ENCODE results near the gene NEU3.
A peak's percentile ranks its signal among the peaks of the same experiment; 100 is the strongest.

Gene NEU3

DNA sequence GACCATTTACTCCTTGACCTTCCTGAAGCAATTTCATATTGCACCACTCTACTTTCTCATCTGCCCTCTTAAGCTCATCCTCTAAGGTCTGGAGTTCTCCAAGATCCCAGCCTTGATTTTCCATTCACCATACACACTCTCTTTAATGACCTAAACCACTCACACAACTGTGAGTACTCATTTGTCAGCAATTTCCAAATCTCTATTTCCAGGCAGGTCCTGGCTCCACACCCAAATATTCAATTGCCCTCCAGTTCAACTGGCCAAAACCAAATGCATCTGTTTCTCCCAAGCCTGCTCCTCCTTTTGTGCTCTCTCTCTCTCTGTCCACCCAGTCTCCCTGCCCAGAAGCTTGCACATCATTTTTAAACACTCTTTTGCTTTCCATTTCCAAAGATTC lies 39.6 kb downstream of the NEU3 start:
- H3K4me1 ChIP-seq (ENCODE audit: control insufficient read depth, insufficient read depth, low read length, unreplicated experiment) = peaks cover 17% of the 10 kb centered on the region
- H3K4me3 ChIP-seq (ENCODE audit: low read depth, low read length) = no peak overlapping the region
- H2AFZ ChIP-seq (ENCODE audit: low read length, unreplicated experiment) = no peak overlapping the region
- no peaks in the 10 kb centered on the region for H3K79me2 ChIP-seq (ENCODE audit: control insufficient read depth, insufficient read depth, low read length, unreplicated experiment)
- H3K36me3 ChIP-seq (ENCODE audit: insufficient read depth, low read length) = no peaks in the 10 kb centered on the region
- H3K27ac ChIP-seq (ENCODE audit: low read depth, low read length) = no peak overlapping the region
- H3K27me3 ChIP-seq (ENCODE audit: insufficient read depth, low read length) = no peaks in the 10 kb centered on the region

DNA sequence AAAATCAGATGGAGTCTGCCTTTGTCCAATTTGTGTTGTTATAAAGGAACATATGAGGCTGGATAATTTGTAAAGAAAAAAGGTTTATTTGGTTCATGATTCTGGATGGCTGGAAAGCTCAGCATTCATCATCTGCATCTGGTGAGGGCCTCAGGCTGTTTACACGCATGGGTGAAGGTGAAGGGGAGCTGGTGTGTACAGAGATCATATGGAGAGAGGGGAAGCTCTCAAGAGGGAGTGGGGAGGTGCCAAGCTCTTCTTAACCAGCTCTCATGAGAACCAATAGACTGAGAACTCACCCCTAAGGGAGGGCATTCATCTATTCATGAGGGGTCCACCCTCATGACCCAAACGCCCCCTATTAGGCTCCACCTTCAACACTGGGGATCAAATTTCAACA lies 40.0 kb downstream of the NEU3 start:
- H3K36me3 ChIP-seq (ENCODE audit: insufficient read depth, low read length) = no peaks in the 10 kb centered on the region
- no peaks in the 10 kb centered on the region for H3K27me3 ChIP-seq (ENCODE audit: insufficient read depth, low read length)
- H3K4me3 ChIP-seq (ENCODE audit: low read depth, low read length) = no peak overlapping the region
- no peak overlapping the region for H2AFZ ChIP-seq (ENCODE audit: low read length, unreplicated experiment)
- H3K4me1 ChIP-seq (ENCODE audit: control insufficient read depth, insufficient read depth, low read length, unreplicated experiment) = peaks cover 17% of the 10 kb centered on the region
- H3K27ac ChIP-seq (ENCODE audit: low read depth, low read length) = no peak overlapping the region
- no peaks in the 10 kb centered on the region for H3K79me2 ChIP-seq (ENCODE audit: control insufficient read depth, insufficient read depth, low read length, unreplicated experiment)

DNA sequence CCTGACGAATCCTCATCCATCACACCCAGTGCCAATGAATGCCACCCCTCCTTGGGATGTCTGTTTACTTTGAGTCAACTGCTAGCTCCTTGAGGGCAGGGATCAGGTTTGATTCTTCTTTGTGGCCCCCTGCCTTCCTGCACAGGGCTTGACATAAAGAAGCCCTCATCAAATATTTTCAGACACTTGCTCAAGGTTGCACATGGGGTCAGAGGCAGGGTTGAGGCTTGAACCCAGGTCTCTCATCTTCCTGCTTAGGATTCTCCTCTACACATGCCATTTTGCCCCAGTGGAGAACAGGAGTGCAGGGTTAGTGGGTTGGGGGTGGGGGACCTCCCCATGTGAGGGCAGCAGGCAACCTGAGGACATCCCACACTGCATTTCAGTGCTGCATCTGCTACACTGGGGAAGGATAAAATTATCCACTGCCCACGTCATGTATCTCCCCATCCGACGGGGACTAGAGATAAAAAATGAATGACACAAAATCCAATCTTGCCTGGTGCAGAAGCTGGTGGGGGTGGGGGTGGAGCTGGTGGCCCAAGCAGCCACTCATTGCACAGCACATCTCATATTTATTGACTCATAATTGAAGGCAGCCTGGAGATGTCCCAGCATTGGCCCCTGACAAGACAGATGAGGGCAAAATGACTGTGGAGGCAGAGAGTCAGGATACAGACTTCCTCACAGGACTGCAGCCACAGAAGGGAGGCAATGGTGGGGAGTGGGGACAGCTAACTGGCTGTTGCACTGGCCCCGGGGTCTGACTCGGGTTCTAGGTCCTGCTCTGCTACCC lies 41.3 kb downstream of the NEU3 start:
- Histone ChIP-seq H2AFZ (ENCODE audit: low read length, unreplicated experiment) (no peak overlapping the region), H3K4me1 (ENCODE audit: control insufficient read depth, insufficient read depth, low read length, unreplicated experiment) (peaks cover 17% of the 10 kb centered on the region), H3K79me2 (ENCODE audit: control insufficient read depth, insufficient read depth, low read length, unreplicated experiment) (no peaks in the 10 kb centered on the region), H3K36me3 (ENCODE audit: insufficient read depth, low read length) (no peaks in the 10 kb centered on the region), H3K27me3 (ENCODE audit: insufficient read depth, low read length) (no peaks in the 10 kb centered on the region), H3K4me3 (ENCODE audit: low read depth, low read length) (no peak overlapping the region), H3K27ac (ENCODE audit: low read depth, low read length) (peak overlapping the region; percentile 33; the same call in 1 of the 2 replicates)

DNA sequence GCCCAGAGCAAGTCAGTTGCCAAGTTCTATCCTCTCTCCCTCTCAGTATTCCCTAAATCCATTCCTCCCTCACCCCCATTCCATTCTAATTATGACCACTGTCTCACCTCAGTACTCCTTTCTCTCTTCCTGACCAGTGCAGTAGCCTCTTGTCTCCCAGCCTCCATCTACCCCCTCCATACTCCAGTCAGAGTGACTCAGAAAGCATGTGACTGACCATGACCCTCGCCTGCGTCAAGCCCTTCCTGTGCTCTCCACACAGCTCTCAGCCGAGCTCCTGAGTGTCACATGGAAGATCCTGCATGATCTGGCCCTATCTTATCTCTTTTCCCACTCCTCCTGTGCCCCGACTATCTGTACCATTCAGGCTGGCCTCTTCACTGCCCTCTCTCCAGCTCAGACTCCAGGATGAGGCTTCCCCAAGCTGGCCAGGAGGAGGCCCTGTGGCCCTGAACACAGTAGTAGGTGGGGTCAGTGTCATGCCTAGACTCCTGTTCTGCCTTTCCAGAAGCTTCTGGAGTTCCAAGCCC lies 42.6 kb downstream of the NEU3 start:
- Histone ChIP-seq H3K27ac (ENCODE audit: low read depth, low read length) (peak overlapping the region; percentile 61; the same call in 1 of the 2 replicates), H2AFZ (ENCODE audit: low read length, unreplicated experiment) (no peak overlapping the region), H3K4me1 (ENCODE audit: control insufficient read depth, insufficient read depth, low read length, unreplicated experiment) (peaks cover 20% of the 10 kb centered on the region), H3K36me3 (ENCODE audit: insufficient read depth, low read length) (no peaks in the 10 kb centered on the region), H3K4me3 (ENCODE audit: low read depth, low read length) (no peak overlapping the region), H3K79me2 (ENCODE audit: control insufficient read depth, insufficient read depth, low read length, unreplicated experiment) (no peaks in the 10 kb centered on the region), H3K27me3 (ENCODE audit: insufficient read depth, low read length) (no peaks in the 10 kb centered on the region)

DNA sequence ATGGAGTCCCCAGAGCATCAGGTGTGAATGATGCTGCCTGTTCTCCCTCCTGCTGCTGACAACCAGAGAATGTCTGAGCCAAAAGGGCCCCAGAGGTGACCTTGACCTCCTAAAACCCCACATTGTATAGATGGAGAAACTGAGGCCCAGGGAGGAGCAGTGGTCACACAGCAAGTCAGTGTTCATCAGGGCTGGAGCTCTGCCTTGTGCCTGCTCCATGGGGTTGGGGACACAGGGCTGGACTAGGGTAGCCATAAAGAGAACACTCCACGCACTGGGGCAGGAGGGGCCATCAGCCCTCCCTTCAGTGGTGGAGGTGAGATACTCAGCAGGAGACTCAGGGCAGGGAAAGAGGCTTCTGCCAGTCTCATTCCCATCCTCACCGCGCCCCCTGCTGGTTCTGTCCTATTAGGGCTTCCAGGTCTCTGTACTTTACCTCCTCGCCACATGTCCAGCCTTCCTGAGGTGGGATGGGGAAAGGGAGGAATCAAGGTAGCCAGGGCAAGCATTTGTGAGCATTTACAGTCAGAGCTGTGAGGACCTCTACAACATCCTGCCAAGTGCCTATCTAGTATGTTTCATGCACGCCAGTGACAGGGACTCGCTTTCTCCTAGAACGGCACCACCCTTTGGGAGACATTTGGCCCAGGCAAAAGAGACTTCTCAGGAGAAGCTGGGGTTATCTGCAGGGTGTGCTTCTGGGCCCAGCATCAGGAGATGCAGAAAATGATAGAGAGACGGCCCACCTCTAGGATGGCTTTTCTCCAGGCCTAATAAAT lies 43.2 kb downstream of the NEU3 start:
- no peak overlapping the region for H2AFZ ChIP-seq (ENCODE audit: low read length, unreplicated experiment)
- no peaks in the 10 kb centered on the region for H3K27me3 ChIP-seq (ENCODE audit: insufficient read depth, low read length)
- no peaks in the 10 kb centered on the region for H3K79me2 ChIP-seq (ENCODE audit: control insufficient read depth, insufficient read depth, low read length, unreplicated experiment)
- H3K4me1 ChIP-seq (ENCODE audit: control insufficient read depth, insufficient read depth, low read length, unreplicated experiment) = peaks cover 20% of the 10 kb centered on the region
- H3K27ac ChIP-seq (ENCODE audit: low read depth, low read length) = peak overlapping the region; percentile 61; the same call in 1 of the 2 replicates
- no peaks in the 10 kb centered on the region for H3K36me3 ChIP-seq (ENCODE audit: insufficient read depth, low read length)
- no peak overlapping the region for H3K4me3 ChIP-seq (ENCODE audit: low read depth, low read length)

DNA sequence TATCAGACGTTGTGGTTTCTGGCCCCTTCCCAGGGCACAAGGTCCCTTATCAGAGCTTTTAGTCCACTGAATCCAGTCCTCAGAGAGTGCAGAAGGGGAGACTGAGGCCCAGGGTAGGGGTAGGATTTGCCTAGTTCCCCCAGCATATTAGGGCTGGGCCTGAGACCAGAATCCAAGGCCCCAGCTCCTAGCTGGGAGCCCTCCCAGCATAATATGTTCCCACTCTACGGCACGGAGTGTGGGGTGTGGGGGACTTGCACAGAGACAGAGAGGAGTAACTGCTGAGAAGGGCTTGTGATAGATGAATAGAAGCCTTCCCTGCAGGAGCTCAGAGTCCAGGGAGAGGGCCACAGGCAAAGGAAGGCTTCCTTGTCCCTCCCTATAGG lies 43.8 kb downstream of the NEU3 start:
- Histone ChIP-seq H3K79me2 (ENCODE audit: control insufficient read depth, insufficient read depth, low read length, unreplicated experiment) (no peaks in the 10 kb centered on the region), H2AFZ (ENCODE audit: low read length, unreplicated experiment) (no peak overlapping the region), H3K4me1 (ENCODE audit: control insufficient read depth, insufficient read depth, low read length, unreplicated experiment) (peaks cover 20% of the 10 kb centered on the region), H3K27ac (ENCODE audit: low read depth, low read length) (no peak overlapping the region), H3K4me3 (ENCODE audit: low read depth, low read length) (no peak overlapping the region), H3K36me3 (ENCODE audit: insufficient read depth, low read length) (no peaks in the 10 kb centered on the region), H3K27me3 (ENCODE audit: insufficient read depth, low read length) (no peaks in the 10 kb centered on the region)

DNA sequence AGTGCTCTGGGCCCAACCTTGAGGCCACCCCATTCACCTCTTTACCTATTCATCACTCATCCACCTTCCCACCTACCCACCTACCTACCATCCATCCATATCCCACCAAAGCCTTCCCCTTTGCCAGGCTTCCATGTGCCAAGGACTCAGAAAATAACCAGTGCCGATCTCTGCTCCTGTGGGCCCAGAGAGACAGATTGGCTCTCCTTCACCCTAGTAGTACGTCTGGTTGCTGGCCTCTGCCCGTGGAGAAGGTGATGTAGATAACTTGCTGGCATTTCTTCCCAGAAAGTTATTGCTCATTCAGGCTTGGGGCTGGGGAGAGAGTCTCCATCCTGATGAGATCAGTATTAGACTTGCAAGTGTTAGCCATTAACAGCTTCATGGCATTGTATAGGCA lies 45.2 kb downstream of the NEU3 start:
- Histone ChIP-seq H2AFZ (ENCODE audit: low read length, unreplicated experiment) (no peak overlapping the region), H3K79me2 (ENCODE audit: control insufficient read depth, insufficient read depth, low read length, unreplicated experiment) (no peaks in the 10 kb centered on the region), H3K4me1 (ENCODE audit: control insufficient read depth, insufficient read depth, low read length, unreplicated experiment) (peaks cover 20% of the 10 kb centered on the region), H3K27me3 (ENCODE audit: insufficient read depth, low read length) (no peaks in the 10 kb centered on the region), H3K27ac (ENCODE audit: low read depth, low read length) (no peak overlapping the region), H3K36me3 (ENCODE audit: insufficient read depth, low read length) (no peaks in the 10 kb centered on the region), H3K4me3 (ENCODE audit: low read depth, low read length) (no peak overlapping the region)

DNA sequence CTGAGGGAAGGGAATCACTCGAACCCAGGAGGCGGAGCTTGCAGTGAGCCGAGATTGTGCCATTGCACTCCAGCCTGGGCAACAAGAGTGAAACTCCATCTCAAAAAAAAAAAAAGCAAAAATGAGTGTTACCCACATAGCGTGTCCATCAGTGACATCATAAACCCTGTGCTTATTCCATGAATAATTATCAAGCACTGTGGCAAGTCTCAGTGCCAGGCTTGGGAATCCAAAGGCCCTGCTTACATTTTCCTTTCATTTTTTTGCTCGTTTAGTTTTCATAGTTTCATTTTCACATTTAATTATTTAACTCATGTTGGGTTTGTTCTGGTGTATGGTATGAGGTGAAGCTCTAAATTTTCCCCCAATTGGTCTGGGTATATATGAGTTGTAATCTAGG lies 46.5 kb downstream of the NEU3 start:
- H3K27ac ChIP-seq (ENCODE audit: low read depth, low read length) = no peak overlapping the region
- no peaks in the 10 kb centered on the region for H3K36me3 ChIP-seq (ENCODE audit: insufficient read depth, low read length)
- no peak overlapping the region for H2AFZ ChIP-seq (ENCODE audit: low read length, unreplicated experiment)
- H3K4me3 ChIP-seq (ENCODE audit: low read depth, low read length) = no peak overlapping the region
- no peaks in the 10 kb centered on the region for H3K79me2 ChIP-seq (ENCODE audit: control insufficient read depth, insufficient read depth, low read length, unreplicated experiment)
- peaks cover 20% of the 10 kb centered on the region for H3K4me1 ChIP-seq (ENCODE audit: control insufficient read depth, insufficient read depth, low read length, unreplicated experiment)
- H3K27me3 ChIP-seq (ENCODE audit: insufficient read depth, low read length) = no peaks in the 10 kb centered on the region

DNA sequence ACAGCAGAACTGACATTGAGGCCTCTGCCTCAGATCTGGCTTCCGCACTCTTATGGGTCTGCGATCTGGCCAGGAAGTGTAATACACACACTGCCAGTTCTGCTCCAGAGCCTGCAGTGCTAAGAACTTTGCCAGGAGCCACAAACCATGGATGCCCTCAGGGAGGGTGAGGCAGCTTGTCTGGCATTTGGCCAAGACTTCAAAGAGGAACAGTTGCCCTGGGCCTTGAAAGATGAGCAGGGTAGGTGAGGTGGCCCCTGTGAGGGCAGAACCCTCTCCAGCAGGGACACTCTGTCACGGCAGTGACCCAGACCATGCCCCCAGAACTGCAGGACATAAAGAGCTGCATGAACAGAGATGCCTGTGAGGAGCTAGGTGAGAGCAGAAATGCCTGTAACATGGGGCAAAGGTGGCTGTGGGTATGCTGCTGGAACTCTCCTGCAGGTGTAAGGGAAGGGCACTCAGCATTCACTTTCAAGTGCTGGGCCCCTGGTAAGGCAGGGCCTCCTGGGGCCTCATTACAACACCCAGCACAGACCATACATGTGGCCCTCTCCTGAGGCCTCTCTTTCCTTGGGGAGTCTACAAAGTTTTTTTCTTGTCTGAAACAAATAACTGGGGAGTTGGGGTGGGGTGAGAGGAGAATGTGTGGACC lies 47.3 kb downstream of the NEU3 start:
- no peaks in the 10 kb centered on the region for H3K27me3 ChIP-seq (ENCODE audit: insufficient read depth, low read length)
- H3K36me3 ChIP-seq (ENCODE audit: insufficient read depth, low read length) = no peaks in the 10 kb centered on the region
- H2AFZ ChIP-seq (ENCODE audit: low read length, unreplicated experiment) = no peak overlapping the region
- H3K4me1 ChIP-seq (ENCODE audit: control insufficient read depth, insufficient read depth, low read length, unreplicated experiment) = peaks cover 12% of the 10 kb centered on the region
- no peak overlapping the region for H3K27ac ChIP-seq (ENCODE audit: low read depth, low read length)
- H3K4me3 ChIP-seq (ENCODE audit: low read depth, low read length) = no peak overlapping the region
- H3K79me2 ChIP-seq (ENCODE audit: control insufficient read depth, insufficient read depth, low read length, unreplicated experiment) = no peaks in the 10 kb centered on the region

DNA sequence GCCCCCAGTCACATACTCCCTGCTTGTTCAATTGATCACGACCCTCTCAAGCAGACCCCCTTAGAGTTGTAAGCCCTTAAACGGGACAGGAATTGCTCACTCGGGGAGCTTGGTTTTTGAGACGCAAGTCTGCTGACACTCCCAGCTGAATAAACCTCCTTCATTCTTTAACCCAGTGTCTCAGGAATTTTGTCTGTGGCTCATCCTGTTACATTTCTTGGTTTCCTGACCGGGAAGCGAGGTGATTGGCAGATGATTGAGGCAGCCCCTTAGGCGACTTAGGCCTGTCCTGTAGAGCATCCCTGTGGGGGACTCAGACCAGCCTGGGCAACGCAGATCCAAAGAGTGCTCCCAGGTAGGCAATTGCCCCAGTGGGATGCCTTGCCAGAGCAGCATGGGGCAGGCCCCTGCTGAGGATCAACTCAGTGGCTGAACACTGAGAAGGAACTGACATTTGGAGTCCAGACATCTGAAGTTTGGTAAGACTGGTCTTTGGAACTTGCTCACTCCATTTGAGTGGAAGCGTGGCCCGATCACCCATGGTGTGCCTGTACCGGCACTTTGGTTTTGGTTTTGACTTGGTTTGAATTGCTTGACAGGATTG lies 51.5 kb downstream of the NEU3 start:
- no peak overlapping the region for H3K4me3 ChIP-seq (ENCODE audit: low read depth, low read length)
- peaks cover 3% of the 10 kb centered on the region for H3K4me1 ChIP-seq (ENCODE audit: control insufficient read depth, insufficient read depth, low read length, unreplicated experiment)
- no peaks in the 10 kb centered on the region for H3K27me3 ChIP-seq (ENCODE audit: insufficient read depth, low read length)
- no peak overlapping the region for H2AFZ ChIP-seq (ENCODE audit: low read length, unreplicated experiment)
- no peaks in the 10 kb centered on the region for H3K79me2 ChIP-seq (ENCODE audit: control insufficient read depth, insufficient read depth, low read length, unreplicated experiment)
- no peaks in the 10 kb centered on the region for H3K36me3 ChIP-seq (ENCODE audit: insufficient read depth, low read length)
- H3K27ac ChIP-seq (ENCODE audit: low read depth, low read length) = no peak overlapping the region

Measured in ACC112 (cell line).